OCI-LY7 (cell line): Measurements from ENCODE around the gene ZNF501. TPM values are rescaled to one million over a fixed set of nuclear protein-coding genes. Genes with fewer than 3 reads are reported as not detected.

ENCODE experiments used
- BruUV-seq: library from RNA; stranded (reverse); fragments of 400-500 nt; replicated peaks from 2 replicates; lab custom pipeline; 2021; lab: Mats Ljungman, UMichigan
- CTCF ChIA-PET: fragments of 300-600 bp; sonication (Branson Sonifier 250); formaldehyde crosslinking; loops from one replicate; lab custom pipeline; 2022; ENCODE audit warnings: antibody characterized with exemption; ENCODE audit not compliant: unreplicated experiment; lab: Charles Lee
- POLR2A ChIA-PET: fragments of 300-600 bp; sonication (Branson Sonifier 250); formaldehyde crosslinking; loops from one replicate; lab custom pipeline; 2022; ENCODE audit warnings: antibody characterized with exemption; lab: Charles Lee
- DNase-seq: peaks from one replicate; pipeline ENCODE4 v3.0.0-alpha.2; 2015; ENCODE audit warnings: low spot score
- H2AFZ ChIP-seq: fragments of 200-600 bp; sonication (generic), shearing (Covaris generic); 2 replicates; pipeline ENCODE4 v1.6.1; 2014; ENCODE audit warnings: mild to moderate bottlenecking, antibody characterized with exemption, low read length, moderate library complexity
- H3K27ac ChIP-seq: fragments of 200-600 bp; sonication (generic); 2 replicates; pipeline ENCODE4 v1.5.1; 2014; ENCODE audit warnings: mixed run types, low read depth, mild to moderate bottlenecking, moderate library complexity, low read length, inconsistent platforms; ENCODE audit not compliant: poor library complexity, severe bottlenecking
- H3K36me3 ChIP-seq: fragments of 200-600 bp; sonication (generic); 2 replicates; pipeline ENCODE4 v1.6.1; 2014; ENCODE audit warnings: mild to moderate bottlenecking, antibody characterized with exemption, low read length, moderate library complexity, mixed read lengths; ENCODE audit not compliant: insufficient read depth
- H3K4me1 ChIP-seq: fragments of 200-600 bp; sonication (generic); 2 replicates; pipeline ENCODE4 v1.5.1; 2014; ENCODE audit warnings: mild to moderate bottlenecking, low read length; ENCODE audit not compliant: insufficient read depth, poor library complexity, severe bottlenecking
- H3K4me2 ChIP-seq: fragments of 200-600 bp; sonication (generic); 2 replicates; pipeline ENCODE4 v1.6.1; 2014; ENCODE audit warnings: mild to moderate bottlenecking, low read length
- H3K4me3 ChIP-seq: fragments of 200-600 bp; sonication (generic); 2 replicates; pipeline ENCODE4 v1.5.1; 2014; ENCODE audit warnings: mild to moderate bottlenecking, low read depth, low read length; ENCODE audit not compliant: poor library complexity, severe bottlenecking
- H3K79me2 ChIP-seq: fragments of 200-600 bp; sonication (generic); 2 replicates; pipeline ENCODE4 v1.6.1; 2016; ENCODE audit warnings: low read depth, mild to moderate bottlenecking, low read length, moderate library complexity, mixed read lengths; ENCODE audit not compliant: insufficient read depth
- H3K9me2 ChIP-seq: fragments of 200-600 bp; sonication (generic); 2 replicates; pipeline ENCODE4 v1.6.1; 2016; ENCODE audit warnings: mild to moderate bottlenecking, low read length, mixed read lengths; ENCODE audit not compliant: insufficient read depth
- H3K9me3 ChIP-seq: fragments of 200-600 bp; sonication (generic); 2 replicates; pipeline ENCODE4 v1.6.1; 2014; ENCODE audit warnings: mild to moderate bottlenecking, mixed run types, low read length, mixed read lengths
- H4K20me1 ChIP-seq: fragments of 200-600 bp; sonication (generic); 2 replicates; pipeline ENCODE4 v1.6.1; 2014; ENCODE audit warnings: mild to moderate bottlenecking, antibody characterized with exemption, low read length, moderate library complexity, mixed read lengths; ENCODE audit not compliant: insufficient read depth
- CTCF ChIP-seq: fragments of 200-600 bp; sonication (generic); conservative IDR thresholded peaks from 2 replicates; pipeline ENCODE4 v1.5.1; 2014; ENCODE audit warnings: mild to moderate bottlenecking, antibody characterized with exemption, low read length, moderate library complexity, mixed read lengths
- EZH2phosphoT487 ChIP-seq: fragments of 200-600 bp; sonication (generic); IDR thresholded peaks from 2 replicates; pipeline ENCODE4 v1.6.1; 2018; ENCODE audit warnings: low read depth, borderline replicate concordance, mild to moderate bottlenecking, mixed run types, antibody characterized with exemption, low read length, moderate library complexity, mixed read lengths
- intact Hi-C: fragments of 100-400 bp; cut with micrococcal nuclease; formaldehyde crosslinking; loops from one replicate; pipeline ENCODE4 v1.10.0; 2022; ENCODE audit not compliant: unreplicated experiment
- total RNA-seq, 2 experiments: library from RNA; depleted of rRNA in 1 of 2; stranded (reverse); fragments of >200 nt in 1 of 2; shearing (Covaris generic) in 1 of 2; gene quantifications; 2 replicates each; pipeline ENCODE4 v1.2.3, GENCODE V29; 2014 to 2022

The ZNF501 gene
- total RNA-seq, 2 experiments from 2014 or later = 0.88 to 2.1 TPM

DNA sequence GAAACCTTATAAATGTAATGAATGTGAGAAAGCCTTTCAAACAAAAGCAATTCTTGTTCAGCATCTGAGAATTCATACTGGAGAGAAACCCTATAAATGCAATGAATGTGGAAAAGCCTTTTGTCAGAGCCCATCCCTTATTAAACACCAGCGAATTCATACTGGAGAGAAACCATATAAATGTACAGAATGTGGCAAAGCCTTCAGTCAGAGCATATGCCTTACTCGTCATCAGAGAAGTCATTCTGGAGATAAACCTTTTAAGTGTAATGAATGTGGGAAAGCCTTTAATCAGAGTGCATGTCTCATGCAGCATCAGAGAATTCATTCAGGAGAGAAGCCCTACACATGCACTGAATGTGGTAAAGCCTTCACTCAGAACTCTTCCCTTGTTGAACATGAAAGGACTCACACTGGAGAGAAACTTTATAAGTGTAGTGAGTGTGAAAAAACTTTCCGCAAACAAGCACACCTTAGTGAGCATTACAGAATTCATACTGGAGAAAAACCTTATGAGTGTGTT, 5.3 kb downstream of the ZNF501 start:
- Histone ChIP-seq H3K9me3 (peaks cover 55% of the 10 kb centered on the region), H3K4me2 (no peak overlapping the region), H3K4me3 (no peak overlapping the region), H3K79me2 (no peaks in the 10 kb centered on the region), H3K36me3 (no peaks in the 10 kb centered on the region), H4K20me1 (no peaks in the 10 kb centered on the region), H3K27ac (no peak overlapping the region), H3K9me2 (no peaks in the 10 kb centered on the region), H3K4me1 (no peaks in the 10 kb centered on the region), H2AFZ (no peak overlapping the region)
- ChIA-PET CTCF (no interaction called here), POLR2A (no interaction called here)
- TF ChIP-seq EZH2phosphoT487 = no peak
- no peak for TF ChIP-seq CTCF
- no TSS peak for BruUV-seq
- no peak for DNase-seq
- intact Hi-C loops = no loop called here

DNA sequence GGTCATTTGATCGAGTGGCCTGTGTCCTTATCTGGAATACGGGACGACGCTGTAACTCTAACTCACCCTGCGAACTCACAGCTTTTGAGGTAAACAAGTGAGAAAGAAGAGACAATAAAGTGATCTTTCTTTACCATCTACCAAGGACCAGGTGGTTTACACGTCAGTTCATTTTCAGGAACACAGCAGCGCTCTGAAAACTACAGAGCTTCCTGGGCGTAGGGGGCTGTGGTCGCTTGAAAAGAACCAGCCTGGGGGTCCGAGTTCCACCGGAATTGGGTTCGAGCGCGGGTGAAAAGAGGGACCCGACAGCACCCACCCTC, 31.6 kb downstream of the ZNF501 start:
- Histone ChIP-seq H2AFZ (peak overlapping the region; percentile 60), H3K4me3 (peak overlapping the region; percentile 84), H4K20me1 (no peaks in the 10 kb centered on the region), H3K27ac (peak overlapping the region; percentile 31), H3K36me3 (peaks cover 69% of the 10 kb centered on the region), H3K4me2 (peak overlapping the region; percentile 73), H3K4me1 (peaks cover 12% of the 10 kb centered on the region), H3K79me2 (peaks cover 89% of the 10 kb centered on the region), H3K9me2 (no peaks in the 10 kb centered on the region), H3K9me3 (peaks cover 44% of the 10 kb centered on the region)
- CTCF ChIA-PET = interaction anchor here (0.5 kb wide), 1 partner anchor 283 kb away, joined by 3 read pairs; the partner anchor contains the start of gene ZNF445
- BruUV-seq = no TSS peak
- POLR2A ChIA-PET = interaction anchor here (0.6 to 1.3 kb wide), 4 partner anchors 11 to 111 kb away, joined by 3 to 4 read pairs (median 4); no protein-coding TSS in a partner anchor
- intact Hi-C loops = loop anchor here (1.0 to 10.0 kb wide), 5 partner anchors 32 to 1334 kb away; partner anchors contain the start of genes TCAIM, TMEM42, ZNF197 and ZNF501
- no peak for DNase-seq
- TF ChIP-seq CTCF (no peak), EZH2phosphoT487 (no peak)
